SU-DHL-6 (cell line): Measurements from ENCODE around the gene SP7.

ENCODE experiments used
- H2AFZ ChIP-seq: fragments of 200-600 bp; sonication (generic); 2 replicates; pipeline ENCODE4 v1.6.1; 2014; ENCODE audit warnings: low read depth, mild to moderate bottlenecking, moderate library complexity, mixed read lengths, antibody characterized with exemption, low read length; ENCODE audit not compliant: severe bottlenecking
- H3F3A ChIP-seq: fragments of 200-600 bp; shearing (Covaris generic); 2 replicates; pipeline ENCODE4 v1.6.0; 2016; ENCODE audit warnings: antibody characterized with exemption, mild to moderate bottlenecking; ENCODE audit not compliant: insufficient read depth
- H3K27ac ChIP-seq: fragments of 200-600 bp; sonication (generic); 2 replicates; pipeline ENCODE4 v1.5.1; 2016; ENCODE audit warnings: low read depth, mild to moderate bottlenecking, low read length, moderate library complexity, mixed read lengths
- H3K27me3 ChIP-seq: fragments of 200-600 bp; sonication (generic), shearing (Covaris generic); 2 replicates; pipeline ENCODE4 v1.6.0; 2014; ENCODE audit warnings: mild to moderate bottlenecking, low read length
- H3K36me3 ChIP-seq: fragments of 200-600 bp; sonication (generic); 2 replicates; pipeline ENCODE4 v1.6.1; 2014; ENCODE audit warnings: mild to moderate bottlenecking, low read length, mixed read lengths
- H3K4me2 ChIP-seq: fragments of 300-600, 200-600 bp; shearing (Covaris generic), sonication (generic); 2 replicates; pipeline ENCODE4 v1.6.0; 2014; ENCODE audit warnings: low read length, low read depth, mild to moderate bottlenecking; ENCODE audit not compliant: poor library complexity, severe bottlenecking
- H3K4me3 ChIP-seq: fragments of 200-600 bp; sonication (generic); 2 replicates; pipeline ENCODE4 v1.5.1; 2014; ENCODE audit warnings: antibody characterized with exemption, low read length, mild to moderate bottlenecking, mixed read lengths; ENCODE audit not compliant: insufficient read depth, poor library complexity, severe bottlenecking
- H3K79me2 ChIP-seq: fragments of 200-600 bp; sonication (generic); 2 replicates; pipeline ENCODE4 v1.6.1; 2014; ENCODE audit warnings: mild to moderate bottlenecking, low read length, moderate library complexity; ENCODE audit not compliant: insufficient read depth
- H3K9ac ChIP-seq: fragments of 200-600 bp; sonication (generic); 2 replicates; pipeline ENCODE4 v1.7.0; 2014; ENCODE audit warnings: mild to moderate bottlenecking, low read length
- H3K9me2 ChIP-seq: fragments of 200-600 bp; sonication (generic); replicated peaks from 2 replicates; pipeline ENCODE4 v1.6.1; 2014; ENCODE audit warnings: low read length; ENCODE audit not compliant: insufficient read depth
- H3K9me3 ChIP-seq: fragments of 200-600 bp; sonication (generic); 2 replicates; pipeline ENCODE4 v1.6.1; 2014; ENCODE audit warnings: low read length, mixed read lengths; ENCODE audit not compliant: insufficient read depth
- H4K20me1 ChIP-seq: fragments of 200-600 bp; sonication (generic); 2 replicates; pipeline ENCODE4 v1.6.1; 2014; ENCODE audit warnings: low read depth, mild to moderate bottlenecking, antibody characterized with exemption, low read length, moderate library complexity, mixed read lengths
- CTCF ChIP-seq: fragments of 200-600 bp; sonication (generic); IDR thresholded peaks from one replicate; pipeline ENCODE4 v1.5.1; 2017; ENCODE audit warnings: antibody characterized with exemption, mild to moderate bottlenecking, low read length, moderate library complexity; ENCODE audit not compliant: insufficient read depth, poor library complexity, severe bottlenecking
- EZH2phosphoT487 ChIP-seq: fragments of 200-600 bp; sonication (generic), shearing (Covaris generic); conservative IDR thresholded peaks from 2 replicates; pipeline ENCODE4 v1.6.1; 2018; ENCODE audit warnings: mild to moderate bottlenecking, antibody characterized with exemption, low read length, moderate library complexity, mixed read lengths

Gene SP7

GRCh38 chr12:53346491-53346890 lies 10.3 kb upstream of the SP7 start:
- no peak overlapping the region for H2AFZ ChIP-seq
- H3K4me3 ChIP-seq: no peak overlapping the region
- H3F3A ChIP-seq: 0 out of 2 replicates have a peak, but pooled peaks cover 6% of the 10 kb centered on the region
- no peaks in the 10 kb centered on the region for H4K20me1 ChIP-seq
- H3K9ac ChIP-seq: no peak overlapping the region
- no peaks in the 10 kb centered on the region for H3K36me3 ChIP-seq
- TF ChIP-seq CTCF: no peak
- no peak for TF ChIP-seq EZH2phosphoT487
- no peak overlapping the region for H3K27ac ChIP-seq
- H3K27me3 ChIP-seq: no peaks in the 10 kb centered on the region
- H3K9me2 ChIP-seq: no peaks in the 10 kb centered on the region
- H3K79me2 ChIP-seq: no peaks in the 10 kb centered on the region
- no peak overlapping the region for H3K4me2 ChIP-seq
- no peaks in the 10 kb centered on the region for H3K9me3 ChIP-seq

GRCh38 chr12:53345486-53346188 lies 9.5 kb upstream of the SP7 start:
- Histone ChIP-seq H3K9me2 (no peaks in the 10 kb centered on the region), H2AFZ (peak overlapping the region; percentile 96), H3K79me2 (no peaks in the 10 kb centered on the region), H3K9me3 (no peaks in the 10 kb centered on the region), H3F3A (0 out of 2 replicates have a peak, but pooled peaks cover 6% of the 10 kb centered on the region), H4K20me1 (no peaks in the 10 kb centered on the region), H3K4me3 (peak overlapping the region; percentile 57), H3K27ac (no peak overlapping the region), H3K4me2 (peak overlapping the region; percentile 89), H3K27me3 (no peaks in the 10 kb centered on the region), H3K36me3 (no peaks in the 10 kb centered on the region), H3K9ac (no peak overlapping the region)
- no peak for TF ChIP-seq EZH2phosphoT487
- no peak for TF ChIP-seq CTCF

- no peaks in the 10 kb centered on the region for H3K9me2 ChIP-seq
- H3K27me3 ChIP-seq: no peaks in the 10 kb centered on the region
- TF ChIP-seq EZH2phosphoT487 (no peak), CTCF (peak; percentile 90)
- no peak overlapping the region for H3K27ac ChIP-seq
- peak overlapping the region; percentile 57 for H3K4me3 ChIP-seq
- no peaks in the 10 kb centered on the region for H4K20me1 ChIP-seq
- H3K9me3 ChIP-seq: no peaks in the 10 kb centered on the region
- no peaks in the 10 kb centered on the region for H3K79me2 ChIP-seq
- H3F3A ChIP-seq: 0 out of 2 replicates have a peak, but pooled peaks cover 6% of the 10 kb centered on the region
- peak overlapping the region; percentile 63 for H3K9ac ChIP-seq
- peak overlapping the region; percentile 89 for H3K4me2 ChIP-seq
- H2AFZ ChIP-seq: peak overlapping the region; percentile 96
- H3K36me3 ChIP-seq: no peaks in the 10 kb centered on the region
Observed at GRCh38 chr12:53344824-53345485, 8.8 kb upstream of the SP7 start.
